Esophagus (tissue), 2 donors: ENCODE measurements around the gene KRTDAP. TPM values are rescaled to one million over a fixed set of nuclear protein-coding genes. Genes with fewer than 3 reads are reported as not detected.
A peak's percentile ranks its signal among the peaks of the same experiment; 100 is the strongest.

ENCODE experiments used
- H3K27ac ChIP-seq, 2 donors: one replicate each; pipeline ENCODE4 v1.5.1; 2013; ENCODE audit warnings: low read depth in 2 of 2, mild to moderate bottlenecking in 2 of 2, inconsistent platforms in 1 of 2, low read length in 1 of 2, moderate library complexity in 1 of 2
- H3K27me3 ChIP-seq, 2 donors: one replicate each; pipeline ENCODE4 v1.6.1; 2013; ENCODE audit warnings: low read length in 2 of 2, control low read depth in 1 of 2, mild to moderate bottlenecking in 1 of 2; ENCODE audit not compliant: insufficient read depth in 2 of 2, control insufficient read depth in 1 of 2
- H3K36me3 ChIP-seq, 2 donors: one replicate each; pipeline ENCODE4 v1.6.1; 2013; ENCODE audit warnings: low read length in 1 of 2; ENCODE audit not compliant: control insufficient read depth in 2 of 2, insufficient read depth in 2 of 2
- H3K4me1 ChIP-seq, 2 donors: one replicate each; pipeline ENCODE4 v1.6.1; 2013; ENCODE audit warnings: low read length in 1 of 2; ENCODE audit not compliant: control insufficient read depth in 2 of 2, insufficient read depth in 2 of 2
- H3K4me3 ChIP-seq, 2 donors: one replicate each; pipeline ENCODE4 v1.5.1; 2013; ENCODE audit warnings: low read length in 2 of 2, mild to moderate bottlenecking in 2 of 2, low read depth in 1 of 2, moderate library complexity in 1 of 2
- H3K9me3 ChIP-seq, 2 donors: one replicate each; pipeline ENCODE4 v1.6.1; 2013; ENCODE audit warnings: mild to moderate bottlenecking in 2 of 2, low read depth in 1 of 2, low read length in 1 of 2, moderate library complexity in 1 of 2; ENCODE audit not compliant: control insufficient read depth in 2 of 2, insufficient read depth in 1 of 2
- WGBS, 2 donors: extraction: QIAGEN DNeasy Blood & Tissue Kit; methylation state at CpG; one replicate each; pipeline ENCODE4 v1.1.7; 2013; 5-methylcytosine and 5-hydroxymethylcytosine counted together
- polyA plus RNA-seq, 2 donors: library from polyadenylated mRNA; stranded (reverse); fragments of 200-250 nt; gene quantifications; one replicate each; pipeline ENCODE4 v1.2.3, GENCODE V29; 2013
- donor health status: healthy with polysubstance abuse.
- donor health status: Bipolar disorder and iron deficiency.

Gene KRTDAP
- polyA plus RNA-seq, 2 donors: 109 to 238 TPM

DNA sequence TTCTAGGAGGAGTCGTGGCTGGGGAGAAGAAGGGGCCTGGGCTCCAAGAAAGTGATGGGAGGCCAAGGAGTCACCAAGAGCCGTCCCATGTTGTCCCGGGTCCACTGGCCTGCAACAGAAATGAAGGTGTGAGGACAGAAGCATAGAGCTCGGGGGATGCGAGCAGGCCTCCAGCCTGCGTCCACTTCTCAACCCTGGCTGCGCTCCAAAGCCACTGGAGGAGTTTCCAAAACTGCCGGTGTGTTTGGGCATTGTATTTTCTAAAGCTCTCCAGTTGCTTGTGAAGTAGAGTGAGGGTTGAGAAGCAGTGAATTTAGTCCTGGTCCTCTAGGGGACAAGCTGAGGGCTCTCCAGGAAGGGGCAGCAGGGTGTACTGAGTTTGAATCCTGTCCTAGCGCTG is 29.2 kb downstream of the KRTDAP start:
- Histone ChIP-seq H3K36me3 (no peaks in the 10 kb centered on the region), H3K4me1 (peaks cover 0 to 2% of the 10 kb centered on the region in 2 donors), H3K9me3 (no peaks in the 10 kb centered on the region), H3K4me3 (no peak overlapping the region), H3K27ac (no peak overlapping the region), H3K27me3 (no peaks in the 10 kb centered on the region)
- WGBS, 2 donors: 77 to 79% methylated on average over 9 of the region's 9 CpGs

DNA sequence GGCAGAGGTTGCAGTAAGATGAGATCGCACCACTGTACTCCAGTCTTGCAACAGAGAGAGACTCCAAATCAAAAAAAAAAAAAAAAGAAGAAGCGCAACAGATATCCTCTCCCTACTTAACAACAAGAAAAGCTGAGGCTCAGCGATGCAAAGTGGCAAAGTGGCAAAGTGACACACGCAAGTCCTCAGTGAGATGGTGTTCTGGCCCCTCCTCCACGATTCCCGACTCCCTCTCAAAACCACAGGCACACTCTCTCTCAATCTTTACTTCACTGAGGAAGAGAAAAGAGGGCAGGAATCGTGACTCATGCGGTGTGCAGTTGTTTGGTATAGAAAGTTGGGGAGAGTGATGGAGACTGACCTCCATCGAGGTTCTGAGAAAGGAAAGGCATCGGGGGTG is 29.7 kb downstream of the KRTDAP start:
- Histone ChIP-seq H3K4me1 (peaks cover 0 to 2% of the 10 kb centered on the region in 2 donors), H3K27ac (no peak overlapping the region), H3K9me3 (no peaks in the 10 kb centered on the region), H3K36me3 (no peaks in the 10 kb centered on the region), H3K4me3 (no peak overlapping the region), H3K27me3 (no peaks in the 10 kb centered on the region)
- WGBS, 2 donors: 82 to 88% methylated on average over 10 of the region's 10 CpGs

DNA sequence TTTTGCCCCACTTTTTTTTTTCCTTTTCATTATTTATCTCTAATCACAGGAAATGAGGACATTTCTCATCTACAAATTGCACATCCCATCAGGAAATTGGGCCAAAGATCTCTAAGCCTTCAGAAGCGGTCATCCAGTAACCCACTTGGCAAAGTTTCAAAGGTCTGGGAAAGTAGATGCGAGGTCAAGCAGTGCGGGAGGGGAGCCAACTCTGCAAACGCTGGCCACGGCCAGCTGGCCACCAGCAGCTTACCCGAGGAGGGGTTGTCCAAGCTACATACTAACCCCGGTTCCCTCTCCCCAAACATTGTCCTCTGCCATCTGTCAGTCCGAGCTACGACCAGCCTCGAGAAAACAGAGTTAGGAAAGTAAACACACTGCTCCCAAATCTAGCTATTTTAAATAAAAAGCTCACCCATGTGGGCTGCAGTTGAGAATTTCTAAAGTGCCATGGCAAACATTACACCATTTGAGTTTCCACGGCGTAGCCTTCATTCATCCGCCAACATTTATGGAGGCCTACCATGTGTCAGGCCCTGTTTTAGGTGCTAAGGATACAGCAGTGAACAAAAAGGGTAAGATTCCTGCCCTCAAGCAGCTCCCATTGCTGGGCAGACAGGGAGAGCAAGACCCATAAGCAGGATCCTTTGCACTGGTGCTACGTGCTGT is 30.7 kb downstream of the KRTDAP start:
- Histone ChIP-seq H3K27me3 (no peaks in the 10 kb centered on the region), H3K36me3 (no peaks in the 10 kb centered on the region), H3K4me3 (no peak overlapping the region), H3K27ac (no peak overlapping the region), H3K9me3 (no peaks in the 10 kb centered on the region), H3K4me1 (peaks cover 0 to 2% of the 10 kb centered on the region in 2 donors)
- WGBS, 2 donors: 50 to 58% methylated on average over 14 of the region's 14 CpGs

DNA sequence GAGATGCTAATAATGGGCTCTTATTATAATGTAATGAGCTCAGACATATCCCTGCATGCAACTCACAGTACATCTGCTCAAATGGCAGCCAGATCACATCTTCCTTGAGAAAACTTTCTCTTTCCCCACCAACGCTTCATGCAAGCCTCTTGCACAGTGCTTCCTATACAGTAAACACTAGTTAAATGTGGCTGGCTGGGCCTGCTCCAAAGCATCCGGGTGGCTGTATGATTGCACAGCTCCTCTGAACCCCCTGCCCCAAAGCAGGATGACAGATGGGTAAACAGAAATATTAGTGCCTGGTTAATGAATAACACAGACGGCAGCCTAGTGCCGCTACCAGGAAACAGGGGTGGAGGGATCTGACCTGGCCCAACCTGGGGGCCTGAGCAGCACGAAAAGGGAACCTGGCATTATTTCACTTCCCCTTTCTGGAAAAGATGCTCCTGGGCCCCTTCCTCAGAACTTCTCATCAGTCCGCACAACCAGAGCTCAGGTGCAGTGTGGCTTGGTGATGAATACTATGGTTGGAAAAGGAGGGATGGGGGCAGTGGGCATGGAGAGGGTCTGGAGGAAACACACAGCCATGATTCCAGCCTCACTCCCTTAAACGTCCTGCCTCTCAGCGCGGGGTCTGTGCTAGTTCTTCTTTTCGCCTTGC is 31.4 kb downstream of the KRTDAP start:
- Histone ChIP-seq H3K27me3 (no peaks in the 10 kb centered on the region), H3K4me3 (no peak overlapping the region), H3K4me1 (peaks cover 0 to 2% of the 10 kb centered on the region in 2 donors), H3K27ac (peak overlapping the region in 1 of 2 donors; percentile 11), H3K36me3 (no peaks in the 10 kb centered on the region), H3K9me3 (no peaks in the 10 kb centered on the region)
- WGBS, 2 donors: 38 to 43% methylated on average over 10 of the region's 10 CpGs

DNA sequence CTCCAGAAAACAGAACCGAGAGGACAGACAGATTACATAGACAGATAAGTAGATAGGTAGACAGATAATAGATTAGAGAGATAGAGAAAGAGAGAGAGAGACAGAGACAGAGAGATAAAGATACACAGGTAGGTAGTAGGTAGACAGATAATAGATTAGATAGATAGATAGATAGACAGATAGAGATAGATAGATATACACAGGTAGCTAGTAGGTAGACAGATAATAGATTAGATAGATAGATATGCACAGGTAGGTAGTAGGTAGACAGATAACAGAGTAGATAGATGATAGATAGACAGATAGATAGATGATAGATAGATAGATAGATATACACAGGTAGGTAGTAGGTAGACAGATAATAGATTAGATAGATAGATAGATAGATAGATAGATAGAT is 32.1 kb downstream of the KRTDAP start:
- peaks cover 0 to 2% of the 10 kb centered on the region in 2 donors for H3K4me1 ChIP-seq
- 60 to 82% methylated on average over 1 of the region's 1 CpG for WGBS, 2 donors
- H3K27ac ChIP-seq: no peak overlapping the region
- no peak overlapping the region for H3K4me3 ChIP-seq
- H3K27me3 ChIP-seq: no peaks in the 10 kb centered on the region
- H3K36me3 ChIP-seq: no peaks in the 10 kb centered on the region
- H3K9me3 ChIP-seq: no peaks in the 10 kb centered on the region

DNA sequence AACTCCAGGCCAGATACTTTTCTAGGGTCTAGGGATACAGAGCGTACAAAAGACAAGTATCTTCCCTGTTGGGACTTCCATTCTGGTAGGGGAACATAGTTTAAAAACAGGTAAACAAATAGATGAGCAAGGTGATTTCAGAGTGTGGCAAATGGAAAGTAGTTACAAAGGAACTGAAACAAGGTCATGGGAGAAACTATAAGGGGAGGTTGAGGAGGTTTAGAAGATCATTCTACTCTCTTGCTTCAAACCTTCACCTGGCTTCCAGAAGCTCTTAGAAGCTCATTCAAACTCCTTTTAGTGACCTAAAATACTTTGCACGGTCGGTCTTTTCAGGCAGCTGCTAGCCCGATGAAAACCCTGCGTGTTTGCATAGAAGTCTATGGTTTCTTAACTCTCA is 33.1 kb downstream of the KRTDAP start:
- Histone ChIP-seq H3K36me3 (no peaks in the 10 kb centered on the region), H3K27ac (no peak overlapping the region), H3K4me3 (no peak overlapping the region), H3K9me3 (no peaks in the 10 kb centered on the region), H3K27me3 (no peaks in the 10 kb centered on the region), H3K4me1 (peaks cover 0 to 2% of the 10 kb centered on the region in 2 donors)
- WGBS, 2 donors: 81 to 89% methylated on average over 5 of the region's 5 CpGs

DNA sequence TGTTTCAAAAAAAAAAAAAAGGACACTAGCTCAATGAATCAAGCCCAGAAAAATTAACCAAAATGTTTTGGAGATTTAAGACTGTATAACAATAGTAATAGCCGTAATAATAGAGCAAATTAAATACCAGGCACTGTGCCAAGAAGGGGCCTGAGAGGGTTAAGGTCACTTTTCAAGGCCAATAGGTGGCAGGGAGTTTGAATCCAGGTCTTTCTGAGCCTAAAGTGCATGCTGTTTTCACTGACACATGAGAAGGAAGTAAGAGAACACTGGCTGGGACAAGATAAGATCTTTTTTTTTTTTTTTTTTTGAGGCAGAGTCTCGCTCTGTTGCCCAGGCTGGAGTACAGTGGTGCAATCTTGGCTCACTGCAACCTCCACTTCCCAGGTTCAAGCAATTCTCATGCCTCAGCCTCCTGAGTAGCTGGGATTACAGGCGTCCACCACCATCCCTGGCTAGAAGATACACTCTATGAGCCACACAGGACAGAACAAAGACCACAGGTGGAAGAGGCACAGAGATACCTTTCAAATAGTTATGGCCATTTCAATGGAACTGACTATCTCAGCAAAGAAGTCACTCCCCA is 34.6 kb downstream of the KRTDAP start:
- 66 to 80% methylated on average over 3 of the region's 3 CpGs for WGBS, 2 donors
- Histone ChIP-seq H3K36me3 (no peaks in the 10 kb centered on the region), H3K4me1 (peaks cover 0 to 2% of the 10 kb centered on the region in 2 donors), H3K27ac (no peak overlapping the region), H3K27me3 (no peaks in the 10 kb centered on the region), H3K4me3 (no peak overlapping the region), H3K9me3 (no peaks in the 10 kb centered on the region)

DNA sequence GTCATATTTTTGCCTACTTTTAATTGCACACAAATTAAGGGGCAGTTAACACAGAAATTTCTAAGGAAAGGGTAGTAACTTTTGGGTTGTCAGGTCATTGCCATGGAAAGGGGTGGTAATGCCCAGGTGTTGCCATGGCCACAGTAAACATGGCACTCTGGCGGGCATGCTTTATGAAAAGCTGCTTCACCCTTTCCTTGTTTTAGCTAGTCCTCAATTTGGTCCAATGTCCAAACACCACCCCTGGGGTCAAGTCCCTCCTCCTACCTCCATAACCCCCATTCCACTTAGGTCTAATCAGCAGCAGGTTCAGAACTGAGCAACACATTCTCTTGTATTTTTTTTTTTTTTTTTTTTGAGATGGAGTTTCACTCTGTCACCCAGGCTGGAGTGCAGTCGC is 35.6 kb downstream of the KRTDAP start:
- WGBS, 2 donors: 68 to 88% methylated on average over 2 of the region's 2 CpGs
- Histone ChIP-seq H3K4me3 (no peak overlapping the region), H3K36me3 (no peaks in the 10 kb centered on the region), H3K9me3 (no peaks in the 10 kb centered on the region), H3K27me3 (no peaks in the 10 kb centered on the region), H3K27ac (no peak overlapping the region), H3K4me1 (peaks cover 0 to 8% of the 10 kb centered on the region in 2 donors)

DNA sequence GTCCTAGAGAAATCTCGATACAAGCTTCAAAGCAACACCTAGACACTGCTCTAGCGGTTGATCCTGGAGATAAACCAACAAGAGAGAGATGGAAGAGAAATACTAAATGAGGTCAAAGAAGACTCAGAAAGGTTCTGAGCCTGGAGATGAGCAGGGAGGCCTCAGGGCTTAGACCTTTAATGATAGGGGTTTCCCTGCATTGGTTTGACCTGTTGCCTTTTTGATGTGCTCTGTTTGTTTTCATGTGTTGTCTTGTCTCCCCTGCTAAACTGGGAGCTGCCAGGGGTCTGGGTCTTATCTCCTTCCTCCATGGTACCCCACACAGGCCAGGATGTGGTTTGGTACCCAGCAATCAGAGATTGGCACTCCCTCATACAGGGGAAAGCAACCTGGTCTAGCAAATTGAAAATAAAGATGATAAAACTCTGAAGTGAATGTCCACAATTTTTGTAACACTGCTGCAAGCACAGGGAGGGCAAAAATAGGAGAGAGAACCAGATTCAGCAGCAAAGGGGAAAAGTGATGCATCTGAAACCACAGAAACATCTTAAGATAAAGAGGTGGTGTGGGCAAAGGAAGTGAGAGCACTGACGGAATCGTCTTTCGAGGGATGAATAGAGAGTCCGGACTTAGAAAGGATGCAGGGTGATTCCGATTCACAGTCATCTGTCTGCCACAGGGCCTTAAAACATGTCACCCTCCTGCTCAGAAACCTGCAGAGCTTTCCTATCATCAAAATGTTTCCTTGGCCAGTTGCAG is 38.7 kb downstream of the KRTDAP start:
- Histone ChIP-seq H3K36me3 (no peaks in the 10 kb centered on the region), H3K4me3 (no peak overlapping the region), H3K27me3 (no peaks in the 10 kb centered on the region), H3K27ac (no peak overlapping the region), H3K9me3 (no peaks in the 10 kb centered on the region), H3K4me1 (peaks cover 0 to 10% of the 10 kb centered on the region in 2 donors)
- WGBS, 2 donors: 76 to 81% methylated on average over 7 of the region's 7 CpGs
